Activated CD8-positive, alpha-beta T cell treated with anti-CD3 and anti-CD28 coated beads for 36 hours (primary cell): Measurements from ENCODE around the gene ANKS1B. TPM values are rescaled to one million over a fixed set of nuclear protein-coding genes. Genes with fewer than 3 reads are reported as not detected.

ENCODE experiments used
- ATAC-seq: fragments of 200-7000 bp; cut with Tn5 transposase; one replicate; pipeline ENCODE4 v1.10.0; 2021; ENCODE audit warnings: mild to moderate bottlenecking, moderate library complexity
- CTCF ChIA-PET: fragments of 350-600 bp; sonication (Branson Sonifier 250); formaldehyde crosslinking; loops from one replicate; lab custom pipeline; 2021; ENCODE audit warnings: antibody characterized with exemption; lab: Charles Lee
- POLR2A ChIA-PET: fragments of 350-600 bp; sonication (Branson Sonifier 250); formaldehyde crosslinking; loops from one replicate; lab custom pipeline; 2021; ENCODE audit warnings: antibody characterized with exemption; lab: Charles Lee
- DNase-seq: peaks from one replicate; pipeline ENCODE4 v3.0.0-alpha.2; 2020
- H3K27ac Mint-ChIP-seq: one replicate; pipeline ENCODE4 v1.8.0; 2021; ENCODE audit warnings: mild to moderate bottlenecking, mixed read lengths
- H3K27me3 Mint-ChIP-seq: one replicate; pipeline ENCODE4 v1.8.0; 2021; ENCODE audit warnings: mixed read lengths
- H3K36me3 Mint-ChIP-seq: one replicate; pipeline ENCODE4 v1.8.0; 2021; ENCODE audit warnings: low read depth, mixed read lengths
- H3K4me1 Mint-ChIP-seq: one replicate; pipeline ENCODE4 v1.8.0; 2021; ENCODE audit warnings: low read depth, mixed read lengths
- H3K4me3 Mint-ChIP-seq: one replicate; pipeline ENCODE4 v1.8.0; 2021; ENCODE audit warnings: mild to moderate bottlenecking, moderate library complexity, mixed read lengths
- H3K9me3 Mint-ChIP-seq: one replicate; pipeline ENCODE4 v1.8.0; 2021; ENCODE audit warnings: mixed read lengths
- intact Hi-C: fragments of 100-400 bp; cut with micrococcal nuclease; formaldehyde crosslinking; loops from one replicate; pipeline ENCODE4 v1.10.0; 2022
- total RNA-seq, 2 experiments: library from RNA; stranded (reverse); gene quantifications; one replicate each; pipeline ENCODE4 v1.2.3, GENCODE V29; 2021
- TF ChIP-seq, protein P1 (sequence below): fragments of 200-600 bp; IDR thresholded peaks from one replicate; pipeline ENCODE4 v1.8.0; 2022; ENCODE audit warnings: antibody characterized with exemption, mild to moderate bottlenecking

ANKS1B gene
- total RNA-seq, 2 experiments from 2014 or later = 0.54 TPM; not detected in 1

GRCh38 chr12:99433155-99433554 is 551.6 kb downstream of the ANKS1B start:
- H3K4me3 Mint-ChIP-seq = no peak overlapping the region
- no peaks in the 10 kb centered on the region for H3K36me3 Mint-ChIP-seq
- ChIA-PET CTCF (no interaction called here), POLR2A (no interaction called here)
- H3K27ac Mint-ChIP-seq = no peak overlapping the region
- H3K4me1 Mint-ChIP-seq = no peaks in the 10 kb centered on the region
- H3K27me3 Mint-ChIP-seq = no peaks in the 10 kb centered on the region
- TF ChIP-seq, protein P1, sequence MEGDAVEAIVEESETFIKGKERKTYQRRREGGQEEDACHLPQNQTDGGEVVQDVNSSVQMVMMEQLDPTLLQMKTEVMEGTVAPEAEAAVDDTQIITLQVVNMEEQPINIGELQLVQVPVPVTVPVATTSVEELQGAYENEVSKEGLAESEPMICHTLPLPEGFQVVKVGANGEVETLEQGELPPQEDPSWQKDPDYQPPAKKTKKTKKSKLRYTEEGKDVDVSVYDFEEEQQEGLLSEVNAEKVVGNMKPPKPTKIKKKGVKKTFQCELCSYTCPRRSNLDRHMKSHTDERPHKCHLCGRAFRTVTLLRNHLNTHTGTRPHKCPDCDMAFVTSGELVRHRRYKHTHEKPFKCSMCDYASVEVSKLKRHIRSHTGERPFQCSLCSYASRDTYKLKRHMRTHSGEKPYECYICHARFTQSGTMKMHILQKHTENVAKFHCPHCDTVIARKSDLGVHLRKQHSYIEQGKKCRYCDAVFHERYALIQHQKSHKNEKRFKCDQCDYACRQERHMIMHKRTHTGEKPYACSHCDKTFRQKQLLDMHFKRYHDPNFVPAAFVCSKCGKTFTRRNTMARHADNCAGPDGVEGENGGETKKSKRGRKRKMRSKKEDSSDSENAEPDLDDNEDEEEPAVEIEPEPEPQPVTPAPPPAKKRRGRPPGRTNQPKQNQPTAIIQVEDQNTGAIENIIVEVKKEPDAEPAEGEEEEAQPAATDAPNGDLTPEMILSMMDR = no peak
- no peak for ATAC-seq
- no peak for DNase-seq
- intact Hi-C loops = no loop called here
- H3K9me3 Mint-ChIP-seq = peaks cover 4% of the 10 kb centered on the region

DNA sequence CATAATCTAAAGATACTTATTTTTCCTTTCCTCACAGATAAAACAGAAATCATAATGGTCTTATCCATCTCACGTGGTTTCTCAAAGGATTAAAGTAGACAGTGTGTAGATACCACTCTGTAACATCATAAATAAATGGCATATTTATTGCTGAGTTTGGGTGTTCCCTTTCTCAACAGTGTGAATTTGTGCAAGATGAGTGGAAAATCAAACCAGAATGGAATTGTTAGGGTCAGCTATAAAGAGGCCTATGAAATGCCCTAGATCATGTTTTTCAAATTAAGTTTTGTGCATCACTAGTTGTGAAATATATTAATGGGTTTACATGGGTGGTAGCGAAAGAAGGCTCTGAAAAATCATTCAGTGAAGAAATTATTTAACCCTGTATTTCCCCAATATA is 553.5 kb downstream of the ANKS1B start:
- TF ChIP-seq, protein P1 = no peak
- ATAC-seq = no peak
- POLR2A ChIA-PET = no interaction called here

GRCh38 chr12:99427104-99427503 is 557.6 kb downstream of the ANKS1B start:
- H3K4me3 Mint-ChIP-seq = no peak overlapping the region
- no peaks in the 10 kb centered on the region for H3K36me3 Mint-ChIP-seq
- intact Hi-C loops = no loop called here
- DNase-seq = no peak
- CTCF ChIA-PET = no interaction called here
- no peak overlapping the region for H3K27ac Mint-ChIP-seq
- ATAC-seq = no peak
- H3K4me1 Mint-ChIP-seq = no peaks in the 10 kb centered on the region
- POLR2A ChIA-PET = no interaction called here
- no peaks in the 10 kb centered on the region for H3K27me3 Mint-ChIP-seq
- H3K9me3 Mint-ChIP-seq = peaks cover 12% of the 10 kb centered on the region
- TF ChIP-seq, protein P1 = no peak

More for the DNA sequence above, 553.5 kb downstream of the ANKS1B start:
- no peaks in the 10 kb centered on the region for H3K4me1 Mint-ChIP-seq
- H3K4me3 Mint-ChIP-seq = no peak overlapping the region
- no peak overlapping the region for H3K27ac Mint-ChIP-seq
- H3K27me3 Mint-ChIP-seq = no peaks in the 10 kb centered on the region
- CTCF ChIA-PET = no interaction called here
- H3K9me3 Mint-ChIP-seq = peaks cover 13% of the 10 kb centered on the region
- no peaks in the 10 kb centered on the region for H3K36me3 Mint-ChIP-seq
- intact Hi-C loops = no loop called here
- no peak for DNase-seq

DNA sequence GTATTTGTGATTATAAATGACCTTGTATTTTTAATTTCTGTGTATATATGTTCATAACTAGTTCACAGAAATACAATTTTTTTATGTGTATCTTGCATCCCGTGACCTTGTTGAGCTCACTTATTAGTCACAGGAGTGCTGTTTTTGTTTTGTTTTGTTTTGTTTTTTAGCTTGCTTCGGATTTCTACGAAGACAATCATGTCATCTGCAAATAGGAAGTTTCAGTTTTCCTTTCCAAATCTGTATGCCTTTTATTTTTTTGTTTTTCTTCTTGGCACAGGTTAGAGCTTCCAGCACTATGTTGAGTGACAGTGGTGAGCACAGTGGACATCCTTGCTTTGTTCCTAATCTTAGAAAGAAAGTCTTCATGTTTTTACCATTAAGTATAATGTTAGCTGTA is 566.4 kb downstream of the ANKS1B start:
- peaks cover 6% of the 10 kb centered on the region for H3K9me3 Mint-ChIP-seq
- POLR2A ChIA-PET = no interaction called here
- H3K27ac Mint-ChIP-seq = no peak overlapping the region
- DNase-seq (no peak), ATAC-seq (no peak)
- CTCF ChIA-PET = no interaction called here
- H3K36me3 Mint-ChIP-seq = no peaks in the 10 kb centered on the region
- no peak overlapping the region for H3K4me3 Mint-ChIP-seq
- TF ChIP-seq, protein P1 = no peak
- H3K27me3 Mint-ChIP-seq = no peaks in the 10 kb centered on the region
- intact Hi-C loops = no loop called here
- H3K4me1 Mint-ChIP-seq = no peaks in the 10 kb centered on the region

GRCh38 chr12:99413751-99414150 is 571.0 kb downstream of the ANKS1B start:
- Mint-ChIP-seq H3K9me3 (peaks cover 9% of the 10 kb centered on the region), H3K36me3 (no peaks in the 10 kb centered on the region), H3K4me1 (no peaks in the 10 kb centered on the region), H3K27me3 (no peaks in the 10 kb centered on the region), H3K27ac (no peak overlapping the region), H3K4me3 (no peak overlapping the region)
- intact Hi-C loops = no loop called here
- ChIA-PET POLR2A (no interaction called here), CTCF (no interaction called here)
- DNase-seq (no peak), ATAC-seq (no peak)
- TF ChIP-seq, protein P1 = no peak
